ENCODE measurements around the gene EFNA5.

DNA sequence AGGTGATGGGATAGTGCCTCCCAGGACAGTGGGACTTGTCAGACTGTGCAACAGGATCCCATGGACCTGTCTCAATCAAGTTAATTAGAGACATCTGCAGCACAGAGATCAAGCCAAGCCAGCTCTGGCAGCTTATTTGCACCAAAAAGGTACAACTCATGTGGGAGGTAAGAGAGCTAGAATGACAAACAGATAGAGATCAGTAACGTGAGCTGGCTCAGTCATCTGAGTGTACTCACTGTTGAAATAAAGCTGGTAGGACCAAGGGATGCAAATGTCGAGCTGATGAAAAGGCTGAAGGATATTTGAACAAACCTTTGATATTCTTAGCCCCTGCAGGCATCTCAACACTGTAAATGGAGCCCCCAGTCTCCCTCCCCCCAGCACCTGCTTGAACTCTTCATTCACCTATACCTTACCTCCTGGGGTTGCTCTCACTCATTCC lies 198.1 kb downstream of the EFNA5 start:
- TF ChIP-seq, protein P1, sequence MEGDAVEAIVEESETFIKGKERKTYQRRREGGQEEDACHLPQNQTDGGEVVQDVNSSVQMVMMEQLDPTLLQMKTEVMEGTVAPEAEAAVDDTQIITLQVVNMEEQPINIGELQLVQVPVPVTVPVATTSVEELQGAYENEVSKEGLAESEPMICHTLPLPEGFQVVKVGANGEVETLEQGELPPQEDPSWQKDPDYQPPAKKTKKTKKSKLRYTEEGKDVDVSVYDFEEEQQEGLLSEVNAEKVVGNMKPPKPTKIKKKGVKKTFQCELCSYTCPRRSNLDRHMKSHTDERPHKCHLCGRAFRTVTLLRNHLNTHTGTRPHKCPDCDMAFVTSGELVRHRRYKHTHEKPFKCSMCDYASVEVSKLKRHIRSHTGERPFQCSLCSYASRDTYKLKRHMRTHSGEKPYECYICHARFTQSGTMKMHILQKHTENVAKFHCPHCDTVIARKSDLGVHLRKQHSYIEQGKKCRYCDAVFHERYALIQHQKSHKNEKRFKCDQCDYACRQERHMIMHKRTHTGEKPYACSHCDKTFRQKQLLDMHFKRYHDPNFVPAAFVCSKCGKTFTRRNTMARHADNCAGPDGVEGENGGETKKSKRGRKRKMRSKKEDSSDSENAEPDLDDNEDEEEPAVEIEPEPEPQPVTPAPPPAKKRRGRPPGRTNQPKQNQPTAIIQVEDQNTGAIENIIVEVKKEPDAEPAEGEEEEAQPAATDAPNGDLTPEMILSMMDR (conservative IDR thresholded peaks at IDR 0.05): no peak
- TF ChIP-seq EZH2 (IDR thresholded peaks at IDR 0.05; ENCODE audit: low read depth): no peak

Data from PC-9 (cell line).